Renal pelvis (tissue), 4 donors: ENCODE data around the gene SCN9A. TPM values are rescaled to one million over a fixed set of nuclear protein-coding genes. Genes with fewer than 3 reads are reported as not detected.
"Not testable (repeated sequence)": the region's sequence is repeated elsewhere in the genome, so short reads cannot be mapped to it uniquely, and the experiment has no call there.

ENCODE experiments used
- DNase-seq: peaks from one replicate; pipeline ENCODE4 v3.0.0-alpha.2; 2013
- polyA plus RNA-seq, 3 donors: library from polyadenylated mRNA; unstranded; fragments of 120-200 nt; gene quantifications; one replicate each; pipeline ENCODE4 v1.2.1, GENCODE V29; 2013; ENCODE audit not compliant: insufficient read length in 3 of 3

The SCN9A gene
- polyA plus RNA-seq, 3 donors, result 1.2 to 2.1 (median 1.4) TPM

DNA sequence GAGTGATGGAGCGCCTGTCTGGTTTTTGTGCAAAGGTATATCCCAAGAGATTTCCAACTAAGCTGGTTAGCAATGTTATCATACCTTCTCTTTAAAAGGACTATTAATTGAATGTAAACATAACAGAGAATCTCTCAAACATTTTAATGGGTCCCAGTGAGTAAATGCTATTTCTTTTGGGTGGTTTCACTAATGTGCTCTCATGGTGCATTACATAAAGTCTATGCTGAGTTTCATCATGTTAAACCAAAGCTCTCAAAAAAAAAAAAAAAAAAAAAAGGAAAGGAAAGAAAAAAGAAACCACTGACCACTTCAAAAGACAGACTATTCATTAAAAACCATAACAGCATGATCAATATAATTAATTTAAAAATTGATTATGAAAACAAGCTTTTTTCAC lies 128.8 kb downstream of the SCN9A start:
- DNase-seq, result no peak

DNA sequence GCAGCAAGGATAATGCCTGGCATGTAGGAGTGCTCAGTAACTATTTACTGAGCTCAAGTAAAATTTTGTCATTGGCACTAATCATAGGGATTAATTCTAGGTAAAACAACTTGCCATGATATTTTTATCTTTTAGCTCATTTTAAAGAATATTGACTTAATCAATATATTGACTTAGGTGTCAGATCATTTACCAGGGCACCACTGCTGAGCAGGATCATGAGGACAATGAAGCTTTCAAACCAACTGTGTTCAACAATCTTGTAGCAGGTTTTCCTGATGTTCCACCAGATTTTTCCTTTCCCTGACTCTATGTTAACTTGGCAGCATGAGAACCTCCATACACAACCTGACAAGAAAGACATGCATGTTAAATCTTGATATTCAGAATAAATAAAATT lies 133.4 kb downstream of the SCN9A start:
- no peak for DNase-seq

DNA sequence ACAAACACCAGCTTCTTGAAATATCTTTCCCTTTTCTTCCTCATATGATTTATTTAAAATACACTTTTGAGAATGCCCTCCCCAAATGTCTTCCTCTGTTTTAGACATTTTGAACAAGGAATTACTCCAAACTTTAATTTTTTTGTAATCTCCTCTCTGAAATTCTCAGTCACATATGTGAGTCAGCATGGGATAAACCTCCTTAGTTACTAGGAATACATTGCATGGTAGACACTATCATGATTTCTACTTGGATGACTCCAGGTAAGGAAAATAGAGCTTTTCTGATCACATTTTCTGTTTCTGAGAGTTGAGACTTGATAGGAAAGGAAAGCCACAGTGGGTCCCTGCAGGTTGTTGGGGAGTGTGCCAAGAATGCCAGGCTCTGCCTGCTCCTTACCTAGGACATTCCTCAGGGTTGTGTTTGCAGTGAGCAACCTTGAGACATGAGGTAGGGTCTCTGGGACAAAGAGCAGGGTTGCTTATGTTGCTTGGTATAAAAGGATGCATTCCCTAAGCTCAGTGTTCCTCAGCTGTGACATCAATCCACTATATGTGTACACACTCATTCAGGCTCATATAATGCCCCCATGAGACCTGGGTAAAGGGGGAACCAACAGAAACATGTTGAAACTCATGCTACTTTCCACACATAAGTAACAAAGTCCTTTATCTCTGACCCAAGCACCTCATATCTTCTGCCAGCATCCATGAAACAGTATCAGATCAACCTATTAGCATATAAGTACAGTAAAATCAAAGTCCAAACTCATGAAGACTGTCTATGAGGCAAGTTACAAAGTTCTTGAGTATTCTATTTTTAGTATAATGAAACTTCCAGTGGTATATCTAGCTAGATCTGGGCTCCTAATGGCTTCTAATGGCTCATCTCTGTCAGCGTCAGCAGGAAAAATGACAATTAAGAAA lies 135.1 kb downstream of the SCN9A start:
- no peak for DNase-seq

DNA sequence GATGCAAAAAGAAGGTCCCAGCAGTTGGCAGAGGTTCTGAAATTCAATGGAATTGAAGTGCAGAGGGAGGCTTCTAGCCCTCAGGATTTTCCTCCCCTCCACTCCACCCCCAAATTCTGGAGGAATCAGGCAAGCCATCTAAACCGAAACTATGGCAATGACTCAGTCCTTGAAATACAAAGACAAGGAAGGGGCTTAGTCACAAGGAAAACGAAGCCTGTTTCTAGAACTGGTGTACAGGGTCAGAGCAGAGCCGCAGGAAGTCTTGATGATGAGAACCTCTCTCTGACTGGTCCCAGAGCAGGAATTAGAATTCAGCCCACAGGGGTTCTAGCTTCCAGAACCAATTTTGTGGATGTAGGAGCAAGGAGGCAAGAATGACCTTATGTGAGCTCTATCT lies 136.2 kb downstream of the SCN9A start:
- DNase-seq, result no peak

DNA sequence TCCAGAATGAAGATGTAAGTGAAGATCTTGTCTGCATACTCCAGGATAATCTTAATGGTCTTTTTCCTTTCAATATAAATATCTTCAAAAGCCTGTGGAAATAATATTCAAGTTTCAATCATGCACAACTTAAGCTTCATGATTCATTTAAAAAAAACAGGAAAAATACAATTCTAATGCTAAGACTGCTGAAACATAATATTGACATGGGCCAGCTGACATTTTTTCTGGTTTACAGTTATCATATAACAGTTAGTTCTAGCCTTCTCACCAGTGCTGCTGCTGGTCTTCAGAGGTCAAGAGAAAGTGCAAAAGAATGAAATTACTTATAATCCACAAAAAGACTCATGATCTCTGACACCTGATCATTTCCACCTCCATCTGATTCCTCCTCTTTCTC lies 137.6 kb downstream of the SCN9A start:
- no peak for DNase-seq

DNA sequence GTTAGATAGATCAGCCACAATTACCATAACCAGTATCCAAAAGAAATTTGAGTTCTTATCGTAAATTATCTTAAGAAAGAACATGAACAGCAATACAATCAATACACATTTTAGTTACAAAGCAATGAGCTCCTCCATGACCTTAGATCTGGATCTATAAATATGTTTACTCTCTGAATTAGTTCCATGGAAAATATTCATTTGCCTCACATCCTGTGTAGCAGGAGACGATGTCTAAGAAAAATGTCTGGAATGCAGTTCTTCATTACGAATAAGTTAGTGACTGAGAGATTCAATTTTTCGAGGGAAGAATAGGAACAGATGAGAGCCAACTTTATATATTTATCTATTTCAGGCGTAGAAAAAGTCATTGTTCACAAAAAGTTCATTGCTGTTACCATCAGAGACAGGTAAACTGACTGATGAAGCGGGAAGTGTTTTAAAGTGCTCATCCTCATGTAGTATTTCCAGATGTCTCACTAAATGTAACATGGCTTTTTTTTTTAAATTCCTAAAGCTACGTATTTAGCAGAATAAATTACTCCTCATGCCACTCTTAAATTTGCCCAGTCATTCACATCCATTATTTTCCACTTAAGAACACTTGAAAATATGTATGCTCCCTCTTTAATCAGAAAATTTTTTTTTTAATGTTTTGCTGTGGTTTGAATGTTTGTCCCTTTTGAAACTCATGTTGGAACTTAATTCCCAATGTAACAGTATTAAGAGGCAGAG lies 141.5 kb downstream of the SCN9A start:
- DNase-seq, result no peak

DNA sequence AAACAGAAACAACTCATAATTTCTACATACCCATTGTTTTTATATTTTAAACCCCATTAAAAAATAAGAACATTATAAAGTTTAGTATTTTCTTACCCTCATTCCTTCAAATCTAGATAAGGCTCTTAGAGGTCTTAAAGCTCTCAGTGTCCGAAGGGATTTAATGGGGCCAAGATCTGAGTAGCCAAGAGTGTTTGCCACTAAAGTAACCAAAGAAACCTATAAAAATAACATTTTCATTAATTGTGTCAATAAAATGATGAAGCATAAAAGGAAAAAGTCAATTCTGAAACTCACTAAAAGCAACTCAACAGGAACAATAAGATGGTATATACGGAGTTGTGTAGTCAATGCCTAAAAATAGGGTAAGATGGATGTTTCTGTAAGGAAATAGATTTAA lies 142.5 kb downstream of the SCN9A start:
- no peak for DNase-seq

DNA sequence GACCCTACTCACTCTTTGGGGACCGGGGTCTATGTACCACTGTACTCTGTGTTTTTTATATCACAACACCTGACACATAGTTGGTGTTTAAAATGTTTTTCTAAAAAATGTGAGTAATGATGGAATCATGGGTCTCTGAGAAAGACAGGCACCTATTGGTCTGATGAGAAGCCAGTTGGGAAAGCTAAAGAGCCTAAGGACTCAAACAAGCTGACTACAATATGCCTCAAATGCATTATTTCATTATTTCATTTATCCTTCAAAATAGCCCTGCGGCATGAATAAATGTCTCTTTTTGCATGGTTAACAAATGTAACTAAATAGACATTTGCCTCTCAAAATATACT lies 145.0 kb downstream of the SCN9A start:
- no peak for DNase-seq

DNA sequence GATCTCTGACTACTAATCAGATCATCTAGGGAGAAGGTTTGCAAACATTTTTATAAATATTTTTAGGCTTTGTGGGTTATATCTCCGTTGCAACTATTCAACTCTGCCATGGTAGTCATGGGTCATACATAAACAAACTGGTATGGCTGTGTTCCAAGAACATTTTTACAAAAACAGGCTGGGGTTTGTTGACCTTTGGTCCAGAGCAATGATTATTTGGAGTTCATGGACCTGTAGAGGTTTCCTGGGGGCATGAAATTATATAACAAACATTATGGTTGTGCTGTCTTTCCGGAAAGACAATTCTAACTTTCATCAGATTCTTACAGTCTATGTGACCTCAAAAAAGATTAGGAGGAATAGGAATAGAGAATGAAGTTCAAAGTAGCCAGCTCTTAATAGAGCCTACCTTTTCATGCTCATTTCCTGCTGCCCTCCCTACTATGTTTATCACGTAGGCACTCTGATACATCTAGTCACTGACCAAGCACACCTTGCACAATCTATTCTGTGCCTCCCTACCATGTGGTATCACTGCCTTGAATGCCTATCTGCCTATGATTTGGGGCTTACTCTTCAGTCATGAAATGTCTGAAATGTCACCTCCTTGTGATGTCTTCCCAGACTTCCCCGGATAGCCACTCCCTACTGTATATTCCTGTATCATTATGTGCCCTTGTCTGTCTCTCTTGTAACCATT lies 145.6 kb downstream of the SCN9A start:
- DNase-seq, result no peak

DNA sequence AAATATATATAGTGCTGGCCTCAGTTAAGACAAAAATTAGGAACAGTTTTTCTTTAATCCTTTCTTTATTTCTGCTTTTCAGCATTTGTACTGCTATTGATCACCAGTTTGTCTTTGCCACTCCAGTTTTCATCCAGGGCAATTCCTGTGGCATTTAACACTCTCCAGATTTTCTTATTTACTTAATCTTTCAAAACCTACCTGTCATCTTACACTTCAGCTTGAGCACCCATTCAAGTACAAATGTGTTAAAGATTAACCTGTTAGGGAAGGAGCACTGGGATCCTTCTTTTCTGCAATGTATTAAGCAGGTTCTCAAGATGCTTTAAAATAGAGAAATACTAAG lies 146.1 kb downstream of the SCN9A start:
- no peak for DNase-seq

DNA sequence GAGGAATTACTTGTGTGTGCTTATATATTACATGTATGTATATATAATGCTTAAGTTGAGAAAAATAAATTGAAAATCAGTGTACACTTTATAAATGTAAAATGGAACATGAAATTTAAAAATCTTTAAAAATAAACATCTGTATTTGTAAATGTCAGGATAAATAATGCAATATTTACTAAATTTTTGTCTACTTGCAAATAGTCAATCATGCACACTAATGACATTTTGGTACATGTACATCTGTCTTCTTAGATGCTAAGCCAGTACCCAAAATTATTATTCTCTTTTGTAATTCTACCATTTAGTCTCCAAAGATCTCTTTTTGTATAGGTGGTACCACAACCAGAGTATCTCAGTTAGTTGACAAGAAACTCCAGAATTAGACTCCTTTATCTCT lies 151.5 kb downstream of the SCN9A start:
- DNase-seq, result no peak

DNA sequence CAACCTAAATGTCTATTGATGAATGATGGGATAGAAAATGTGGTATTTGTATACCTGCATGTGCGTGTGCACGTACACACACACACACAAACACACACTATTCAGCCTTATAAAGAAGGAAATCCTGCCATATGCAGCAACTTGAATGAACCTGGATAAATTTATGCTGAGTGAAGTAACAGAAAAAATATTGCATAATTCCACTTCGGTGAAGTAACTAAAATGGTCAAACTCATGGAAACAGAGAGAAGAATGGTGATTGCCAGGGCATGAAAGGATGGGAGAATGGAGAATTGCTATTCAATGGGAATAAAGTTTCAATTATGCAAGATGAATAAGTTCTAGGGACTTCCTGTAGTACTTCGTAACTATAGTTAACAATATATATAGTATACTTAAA lies 152.4 kb downstream of the SCN9A start:
- no peak for DNase-seq

DNA sequence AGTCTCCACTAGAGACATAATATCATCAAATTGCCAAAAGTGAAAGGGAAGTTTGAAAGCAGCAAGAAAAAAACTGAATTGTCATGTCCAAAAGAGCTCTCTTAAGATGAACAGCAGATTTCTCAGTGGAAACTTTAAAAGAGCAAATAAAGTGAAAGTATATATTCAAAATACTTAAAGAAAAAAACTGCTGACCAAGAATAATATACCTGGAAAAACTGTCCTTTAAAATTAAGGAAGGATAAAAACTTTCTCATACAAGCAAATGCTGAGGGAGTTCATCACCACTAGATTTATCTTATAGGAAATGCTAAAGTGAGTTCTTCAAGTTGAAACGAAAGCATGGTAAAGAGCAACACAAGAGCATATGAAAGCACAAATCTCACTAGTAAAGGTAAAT lies 164.7 kb downstream of the SCN9A start:
- DNase-seq, result no peak

DNA sequence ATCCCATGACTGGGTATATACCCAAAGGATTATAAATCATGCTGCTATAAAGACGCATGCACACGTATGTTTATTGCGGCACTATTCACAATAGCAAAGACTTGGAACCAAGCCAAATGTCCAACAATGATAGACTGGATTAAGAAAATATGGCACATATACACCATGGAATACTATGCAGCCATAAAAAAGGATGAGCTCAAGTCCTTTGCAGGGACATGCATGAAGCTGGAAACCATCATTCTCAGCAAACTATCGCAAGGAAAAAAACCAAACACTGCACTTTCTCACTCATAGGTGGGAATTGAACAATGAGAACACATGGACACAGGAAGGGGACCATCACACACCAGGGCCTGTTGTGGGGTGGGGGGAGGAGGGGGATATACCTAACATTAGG lies 165.8 kb downstream of the SCN9A start:
- not testable (repeated sequence) for DNase-seq

DNA sequence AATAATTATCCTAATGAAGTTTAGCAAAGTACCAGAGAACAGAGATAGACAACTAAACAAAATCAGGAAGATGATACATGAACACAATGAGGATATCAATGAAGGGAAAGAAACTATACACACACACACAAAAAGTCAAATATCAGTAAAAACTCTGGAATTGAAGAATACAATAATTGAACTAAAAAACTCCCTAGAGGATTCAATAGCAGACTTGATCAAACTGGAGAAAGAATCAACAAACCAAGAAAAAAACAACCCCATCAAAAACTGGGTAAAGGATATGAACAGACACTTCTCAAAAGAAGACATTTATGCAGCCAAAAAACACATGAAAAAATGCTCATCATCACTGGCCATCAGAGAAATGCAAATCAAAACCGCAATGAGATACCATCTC lies 166.4 kb downstream of the SCN9A start:
- not testable (repeated sequence) for DNase-seq

DNA sequence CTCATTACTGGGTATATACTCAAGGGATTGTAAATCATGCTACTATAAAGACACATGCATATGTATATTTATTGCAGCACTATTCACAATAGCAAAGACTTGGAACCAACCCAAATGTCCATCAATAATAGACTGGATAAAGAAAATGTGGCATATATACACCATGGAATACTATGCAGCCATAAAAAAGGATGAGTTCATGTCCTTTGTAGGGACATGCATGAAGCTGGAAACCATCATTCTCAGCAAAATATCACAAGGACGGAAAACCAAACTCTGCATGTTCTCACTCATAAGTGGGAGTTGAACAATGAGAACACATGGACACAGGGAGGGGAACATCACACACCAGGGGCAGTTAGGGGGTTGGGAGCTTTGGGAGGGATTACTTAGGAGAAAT lies 169.6 kb downstream of the SCN9A start:
- DNase-seq, result not testable (repeated sequence)

DNA sequence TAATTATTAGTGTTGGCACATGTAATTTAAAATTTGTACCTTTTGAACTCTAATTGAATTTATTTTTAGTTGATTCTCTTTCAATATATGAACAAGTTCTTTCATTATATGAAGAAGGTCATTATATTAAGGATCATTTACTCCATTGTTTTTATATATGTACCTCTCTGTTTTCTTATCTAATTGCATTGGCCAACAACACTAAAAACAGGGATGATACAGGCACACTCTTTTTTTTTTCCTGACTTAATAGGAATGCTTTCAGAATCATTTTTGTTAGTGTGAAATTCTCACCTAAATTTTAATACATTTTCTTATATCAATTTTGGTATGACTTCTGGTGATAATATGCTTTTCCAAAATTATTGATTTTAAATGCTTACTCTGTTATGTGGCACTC lies 173.0 kb downstream of the SCN9A start:
- DNase-seq, result no peak

DNA sequence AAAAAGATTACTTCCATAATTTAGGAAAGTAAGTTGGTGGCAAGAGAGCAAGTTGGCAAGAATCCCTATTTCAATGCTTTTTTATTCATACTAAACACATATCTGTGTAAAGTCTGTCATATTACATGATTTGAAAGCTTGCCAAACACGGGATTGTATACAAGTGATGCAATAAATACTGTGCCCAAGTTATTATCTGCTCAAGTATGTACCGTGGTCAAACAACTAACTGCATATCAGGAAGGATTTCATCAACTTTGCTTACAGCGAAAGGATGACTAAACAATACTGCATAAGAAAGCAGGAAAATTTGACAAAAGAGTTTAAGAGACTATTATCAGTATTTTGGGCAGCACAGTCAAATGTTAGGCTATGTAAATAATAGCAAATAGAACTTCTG lies 178.3 kb downstream of the SCN9A start:
- DNase-seq, result no peak

DNA sequence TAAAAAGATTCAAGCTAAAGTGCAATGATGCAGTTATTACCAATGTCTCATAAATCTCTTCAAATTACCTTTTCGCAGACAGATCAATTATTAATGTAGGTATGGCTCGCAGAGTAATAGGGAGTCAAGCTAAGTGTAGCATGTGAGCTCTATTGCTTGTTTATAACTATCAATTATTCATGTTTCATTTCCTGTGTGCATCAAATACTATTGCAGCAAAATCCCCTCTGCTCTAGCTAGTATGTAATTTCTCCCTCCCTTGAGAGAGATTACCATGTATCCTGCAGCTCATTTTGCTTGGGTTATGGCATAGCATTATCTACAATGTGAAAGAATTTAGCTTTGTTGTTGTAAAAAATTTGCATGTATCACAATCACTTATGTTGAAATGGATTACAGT lies 182.3 kb downstream of the SCN9A start:
- no peak for DNase-seq

DNA sequence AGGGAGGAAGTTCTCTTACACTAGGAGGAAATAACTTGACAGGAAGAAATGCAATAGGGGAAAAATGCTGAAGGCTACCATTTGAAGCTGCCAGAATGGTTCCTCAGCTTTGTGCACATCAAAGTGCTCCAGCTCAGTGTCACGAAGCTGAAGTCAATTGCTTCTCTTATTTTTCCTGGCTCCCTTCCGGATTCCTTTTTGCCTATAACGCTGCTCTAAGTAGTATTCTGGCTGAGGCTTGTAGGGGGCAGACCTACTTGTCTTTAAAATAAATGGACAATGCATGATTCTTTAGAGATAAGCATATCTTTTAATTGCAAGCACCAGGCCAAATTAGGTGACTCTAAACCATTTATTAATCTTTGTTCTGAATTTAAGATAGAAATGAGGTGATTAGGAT lies 187.7 kb downstream of the SCN9A start:
- DNase-seq, result no peak

DNA sequence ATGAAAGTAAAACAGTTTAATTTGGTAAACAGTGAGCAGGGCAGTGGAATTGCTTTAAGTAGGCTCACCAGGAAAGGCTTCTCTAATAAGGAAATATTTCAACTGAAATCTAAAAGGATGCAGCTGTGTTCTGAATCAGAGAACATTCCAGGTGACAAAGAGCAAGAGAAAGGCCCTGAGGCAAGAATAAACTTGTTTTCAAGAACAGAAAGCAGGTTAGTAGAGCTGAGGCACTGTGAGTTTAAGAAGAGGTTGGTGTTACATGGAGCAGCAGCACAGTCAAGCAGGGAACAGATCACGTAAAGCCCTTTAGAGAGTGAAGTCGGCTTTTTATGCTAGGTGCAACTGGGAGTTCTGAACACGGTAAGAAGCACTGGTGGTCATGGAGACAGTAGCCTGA lies 191.0 kb downstream of the SCN9A start:
- DNase-seq, result no peak

DNA sequence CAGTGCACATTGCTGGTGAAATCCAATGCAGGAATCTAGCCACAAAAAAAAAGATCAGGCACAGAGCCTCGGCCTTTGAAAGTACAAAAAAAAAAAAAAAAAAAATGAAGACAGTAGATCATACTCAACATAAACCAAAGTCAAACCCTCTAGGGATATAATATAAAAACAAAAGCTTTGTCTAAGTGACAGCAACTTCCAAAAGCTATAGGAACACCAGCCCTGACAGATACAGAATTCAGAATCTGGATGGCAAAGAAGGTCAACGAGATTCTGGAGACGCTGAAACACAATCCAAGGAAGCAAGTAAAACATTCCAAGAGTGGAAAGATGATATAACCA lies 194.0 kb downstream of the SCN9A start:
- DNase-seq, result no peak
